Measurements from ENCODE around the gene TBCK.
"Not testable (repeated sequence)": the region's sequence is repeated elsewhere in the genome, so short reads cannot be mapped to it uniquely, and the experiment has no call there.

The TBCK gene

GRCh38 chr4:106325800-106326199, 9.8 kb upstream of the TBCK start:
- TF ChIP-seq, protein P1, sequence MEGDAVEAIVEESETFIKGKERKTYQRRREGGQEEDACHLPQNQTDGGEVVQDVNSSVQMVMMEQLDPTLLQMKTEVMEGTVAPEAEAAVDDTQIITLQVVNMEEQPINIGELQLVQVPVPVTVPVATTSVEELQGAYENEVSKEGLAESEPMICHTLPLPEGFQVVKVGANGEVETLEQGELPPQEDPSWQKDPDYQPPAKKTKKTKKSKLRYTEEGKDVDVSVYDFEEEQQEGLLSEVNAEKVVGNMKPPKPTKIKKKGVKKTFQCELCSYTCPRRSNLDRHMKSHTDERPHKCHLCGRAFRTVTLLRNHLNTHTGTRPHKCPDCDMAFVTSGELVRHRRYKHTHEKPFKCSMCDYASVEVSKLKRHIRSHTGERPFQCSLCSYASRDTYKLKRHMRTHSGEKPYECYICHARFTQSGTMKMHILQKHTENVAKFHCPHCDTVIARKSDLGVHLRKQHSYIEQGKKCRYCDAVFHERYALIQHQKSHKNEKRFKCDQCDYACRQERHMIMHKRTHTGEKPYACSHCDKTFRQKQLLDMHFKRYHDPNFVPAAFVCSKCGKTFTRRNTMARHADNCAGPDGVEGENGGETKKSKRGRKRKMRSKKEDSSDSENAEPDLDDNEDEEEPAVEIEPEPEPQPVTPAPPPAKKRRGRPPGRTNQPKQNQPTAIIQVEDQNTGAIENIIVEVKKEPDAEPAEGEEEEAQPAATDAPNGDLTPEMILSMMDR (IDR thresholded peaks at IDR 0.05; ENCODE audit: low read depth, low read length), result no peak
- no peak overlapping the region for H3K4me3 ChIP-seq (replicated peaks in 1 of 2; ENCODE audit: low read depth in 2 of 2, low read length in 2 of 2)
- DNase-seq (ENCODE audit: low read depth in 2 of 2), result no peak

DNA sequence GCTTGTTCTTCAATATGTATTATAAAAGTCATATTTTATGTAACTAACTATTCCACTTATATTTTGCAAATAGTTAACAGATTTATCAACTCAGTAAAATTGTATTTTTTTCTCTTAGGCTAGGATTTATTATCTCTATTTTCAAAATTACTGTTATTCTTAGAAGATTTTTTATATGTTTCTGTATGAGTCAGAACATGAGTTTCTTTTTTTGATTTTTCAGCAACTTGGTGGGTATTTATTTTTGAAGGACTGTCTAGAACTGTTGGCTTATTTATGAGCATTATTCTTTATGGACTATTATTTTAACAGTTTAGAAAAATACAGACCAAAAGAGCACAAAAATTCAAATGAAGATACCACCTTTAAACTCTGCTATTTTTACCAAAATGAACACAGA, 7.1 kb upstream of the TBCK start:
- TF ChIP-seq, protein P1 (IDR thresholded peaks at IDR 0.05; ENCODE audit: low read depth, low read length), result no peak
- no peak overlapping the region for H3K4me3 ChIP-seq (replicated peaks in 1 of 2; ENCODE audit: low read depth in 2 of 2, low read length in 2 of 2)
- no peak for DNase-seq (ENCODE audit: low read depth in 2 of 2)

- not testable (repeated sequence) for DNase-seq (ENCODE audit: low read depth in 2 of 2); H3K4me3 ChIP-seq (replicated peaks in 1 of 2; ENCODE audit: low read depth in 2 of 2, low read length in 2 of 2)
These were observed 5.8 kb upstream of the TBCK start for GRCh38 chr4:106321814-106322213.

DNA sequence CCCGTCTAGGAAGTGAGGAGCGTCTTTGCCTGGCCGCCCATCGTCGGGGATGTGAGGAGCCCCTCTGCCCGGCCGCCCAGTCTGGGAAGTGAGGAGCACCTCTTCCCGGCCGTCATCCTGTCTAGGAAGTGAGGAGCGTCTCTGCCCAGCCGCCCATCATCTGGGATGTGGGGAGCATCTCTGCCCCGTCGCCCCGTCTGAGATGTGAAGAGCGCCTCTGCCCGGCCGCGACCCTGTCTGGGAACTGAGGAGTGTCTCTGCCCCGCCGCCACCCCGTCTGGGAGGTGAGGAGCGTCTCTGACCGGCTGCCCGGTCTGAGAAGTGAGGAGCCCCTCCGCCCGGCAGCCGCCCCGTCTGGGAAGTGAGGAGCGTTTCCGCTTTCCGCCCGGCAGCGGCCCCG, 5.2 kb upstream of the TBCK start:
- not testable (repeated sequence) for H3K4me3 ChIP-seq (replicated peaks in 1 of 2; ENCODE audit: low read depth in 2 of 2, low read length in 2 of 2); DNase-seq (ENCODE audit: low read depth in 2 of 2)

GRCh38 chr4:106320235-106320634, 4.2 kb upstream of the TBCK start:
- no peak overlapping the region for H3K4me3 ChIP-seq (replicated peaks in 1 of 2; ENCODE audit: low read depth in 2 of 2, low read length in 2 of 2)
- DNase-seq (ENCODE audit: low read depth in 2 of 2), result no peak
- TF ChIP-seq, protein P1 (IDR thresholded peaks at IDR 0.05; ENCODE audit: low read depth, low read length), result no peak

- no peak overlapping the region for H3K4me3 ChIP-seq (replicated peaks in 1 of 2; ENCODE audit: low read depth in 2 of 2, low read length in 2 of 2)
- TF ChIP-seq, protein P1 (IDR thresholded peaks at IDR 0.05; ENCODE audit: low read depth, low read length), result no peak
- no peak for DNase-seq (ENCODE audit: low read depth in 2 of 2)
These were observed 2.5 kb upstream of the TBCK start for GRCh38 chr4:106318511-106318910.

DNA sequence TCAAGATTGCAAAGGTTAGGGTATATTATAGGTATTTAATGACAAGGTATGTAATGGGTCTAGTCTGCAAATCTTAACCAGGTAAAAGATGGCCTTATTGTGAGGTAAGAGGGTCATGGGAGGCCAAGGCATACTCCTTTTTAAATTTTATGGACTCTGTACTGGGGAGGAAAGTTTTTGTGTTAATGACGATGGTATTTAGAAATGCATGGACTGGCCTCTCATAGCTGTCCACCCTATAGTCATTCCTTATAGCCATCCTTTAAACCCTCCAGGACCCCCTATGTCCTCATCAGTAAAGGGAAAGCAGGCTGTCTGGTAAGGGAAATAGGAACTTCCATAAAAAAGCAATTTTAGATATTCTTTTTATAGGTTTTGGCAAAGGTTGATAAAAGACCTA, 1.8 kb upstream of the TBCK start:
- H3K4me3 ChIP-seq (replicated peaks in 1 of 2; ENCODE audit: low read depth in 2 of 2, low read length in 2 of 2), result peak overlapping the region in 1 of 2 donors; percentile 90
- TF ChIP-seq, protein P1 (IDR thresholded peaks at IDR 0.05; ENCODE audit: low read depth, low read length), result no peak
- DNase-seq (ENCODE audit: low read depth in 2 of 2), result no peak

DNA sequence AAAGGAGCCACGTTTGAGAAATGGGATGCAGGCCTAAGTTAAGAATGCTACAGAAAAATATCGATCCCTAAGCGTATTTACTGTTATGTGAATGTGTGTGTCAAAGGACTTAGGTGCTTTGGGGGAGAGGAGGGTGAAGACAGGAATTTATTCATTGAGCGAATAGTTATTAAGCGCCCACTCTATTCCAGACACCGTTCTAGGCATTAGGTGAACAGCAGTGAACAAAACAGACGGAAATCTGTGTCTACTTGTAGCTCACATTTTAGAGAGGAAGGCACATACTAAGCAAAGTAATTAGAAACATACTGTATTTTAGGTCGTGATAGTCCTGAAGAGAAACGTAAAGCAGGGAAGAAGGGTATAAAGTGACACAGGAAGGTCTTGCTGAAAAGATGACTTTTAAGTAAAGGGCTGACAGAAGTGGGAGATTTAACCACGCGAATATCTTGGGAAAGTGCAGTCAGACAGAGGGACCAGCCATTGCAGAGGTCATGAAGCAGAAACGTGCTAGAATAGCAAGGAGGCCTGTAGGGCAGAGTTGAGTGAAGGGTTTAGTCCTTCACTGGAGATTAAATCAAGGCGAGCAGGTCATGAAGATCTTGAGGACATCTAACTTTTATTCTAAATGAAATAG, 882 bp upstream of the TBCK start:
- peak in 1 of 2 donors; percentile 14 for DNase-seq (ENCODE audit: low read depth in 2 of 2)
- peak overlapping the region; percentile 90 to 96 for H3K4me3 ChIP-seq (replicated peaks in 1 of 2; ENCODE audit: low read depth in 2 of 2, low read length in 2 of 2)
- TF ChIP-seq, protein P1 (IDR thresholded peaks at IDR 0.05; ENCODE audit: low read depth, low read length), result no peak
